GM12874 (cell line): ENCODE results near the gene PTGER2.

ENCODE experiments used
- CTCF ChIP-seq: IDR thresholded peaks from 2 replicates; pipeline ENCODE4 v1.5.1; 2011; ENCODE audit warnings: low read depth, mild to moderate bottlenecking, control low read depth, low read length, moderate library complexity; ENCODE audit not compliant: insufficient read depth

The PTGER2 gene

GRCh38 chr14:52269100-52269499 is 45.0 kb upstream of the PTGER2 start:
- no peak for TF ChIP-seq CTCF

- TF ChIP-seq CTCF = no peak
These were observed 44.1 kb upstream of the PTGER2 start for GRCh38 chr14:52269982-52270381.

- no peak for TF ChIP-seq CTCF
These were observed 42.6 kb upstream of the PTGER2 start for GRCh38 chr14:52271538-52271937.

GRCh38 chr14:52272375-52272774 is 41.7 kb upstream of the PTGER2 start:
- TF ChIP-seq CTCF = no peak

GRCh38 chr14:52275372-52275771 is 38.7 kb upstream of the PTGER2 start:
- no peak for TF ChIP-seq CTCF

GRCh38 chr14:52277552-52277951 is 36.6 kb upstream of the PTGER2 start:
- no peak for TF ChIP-seq CTCF

GRCh38 chr14:52279408-52279807 is 34.7 kb upstream of the PTGER2 start:
- no peak for TF ChIP-seq CTCF

- no peak for TF ChIP-seq CTCF
These were observed 31.0 kb upstream of the PTGER2 start for GRCh38 chr14:52283099-52283498.
